ENCODE results near the gene UMODL1. TPM values are rescaled to one million over a fixed set of nuclear protein-coding genes. Genes with fewer than 3 reads are reported as not detected.

Gene UMODL1
- total RNA-seq, 2 experiments from 2014 or later: not detected

DNA sequence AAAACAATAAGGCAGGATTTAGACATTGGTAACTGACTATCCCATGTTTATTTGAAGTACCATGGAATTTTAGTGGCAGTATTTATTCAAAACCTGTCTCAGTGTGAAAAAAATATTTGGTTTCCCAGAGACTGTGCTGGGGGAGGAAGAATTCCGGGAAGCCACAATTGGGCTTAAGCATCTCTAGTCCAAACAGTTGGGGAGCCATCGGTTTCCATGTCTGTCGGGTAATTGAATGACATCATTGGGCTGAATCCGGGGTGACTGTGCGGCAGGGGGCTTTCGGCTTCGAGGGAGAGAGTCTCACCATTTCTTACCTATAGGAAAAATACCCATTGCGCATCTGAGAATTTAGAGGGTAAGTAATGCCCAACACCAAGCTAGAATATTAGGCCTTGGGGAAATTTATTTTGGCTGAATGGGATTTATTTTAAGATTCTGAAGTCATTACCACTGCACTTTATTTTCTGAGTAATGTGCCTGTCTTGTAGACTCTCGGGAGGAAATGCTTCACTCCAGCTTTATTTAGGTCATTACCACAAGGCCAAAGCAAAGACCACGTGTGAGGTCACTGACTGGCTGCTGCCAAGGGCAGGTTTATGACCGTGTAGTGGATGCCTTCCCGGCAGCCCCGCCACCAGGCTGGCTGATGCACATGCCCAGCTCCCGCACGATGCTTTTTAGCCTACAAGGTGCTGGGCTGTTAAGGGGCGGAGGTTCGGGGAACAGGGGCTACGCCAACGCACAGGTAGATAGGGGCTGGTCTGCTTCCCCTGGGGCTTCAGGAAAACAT is 23.1 kb upstream of the UMODL1 start:
- no peak for ATAC-seq
- Mint-ChIP-seq H3K4me3 (no peak overlapping the region), H3K27ac (no peak overlapping the region), H3K36me3 (ENCODE audit: low read depth) (no peaks in the 10 kb centered on the region), H3K9me3 (no peaks in the 10 kb centered on the region), H3K27me3 (no peaks in the 10 kb centered on the region), H3K4me1 (ENCODE audit: low read depth) (peaks cover 6% of the 10 kb centered on the region)
- no peak for DNase-seq
- intact Hi-C loops (cut with micrococcal nuclease): no loop called here
- CTCF ChIA-PET: no interaction called here
- TF ChIP-seq, protein P1, sequence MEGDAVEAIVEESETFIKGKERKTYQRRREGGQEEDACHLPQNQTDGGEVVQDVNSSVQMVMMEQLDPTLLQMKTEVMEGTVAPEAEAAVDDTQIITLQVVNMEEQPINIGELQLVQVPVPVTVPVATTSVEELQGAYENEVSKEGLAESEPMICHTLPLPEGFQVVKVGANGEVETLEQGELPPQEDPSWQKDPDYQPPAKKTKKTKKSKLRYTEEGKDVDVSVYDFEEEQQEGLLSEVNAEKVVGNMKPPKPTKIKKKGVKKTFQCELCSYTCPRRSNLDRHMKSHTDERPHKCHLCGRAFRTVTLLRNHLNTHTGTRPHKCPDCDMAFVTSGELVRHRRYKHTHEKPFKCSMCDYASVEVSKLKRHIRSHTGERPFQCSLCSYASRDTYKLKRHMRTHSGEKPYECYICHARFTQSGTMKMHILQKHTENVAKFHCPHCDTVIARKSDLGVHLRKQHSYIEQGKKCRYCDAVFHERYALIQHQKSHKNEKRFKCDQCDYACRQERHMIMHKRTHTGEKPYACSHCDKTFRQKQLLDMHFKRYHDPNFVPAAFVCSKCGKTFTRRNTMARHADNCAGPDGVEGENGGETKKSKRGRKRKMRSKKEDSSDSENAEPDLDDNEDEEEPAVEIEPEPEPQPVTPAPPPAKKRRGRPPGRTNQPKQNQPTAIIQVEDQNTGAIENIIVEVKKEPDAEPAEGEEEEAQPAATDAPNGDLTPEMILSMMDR (IDR thresholded peaks at IDR 0.05): no peak
- POLR2A ChIA-PET: no interaction called here

DNA sequence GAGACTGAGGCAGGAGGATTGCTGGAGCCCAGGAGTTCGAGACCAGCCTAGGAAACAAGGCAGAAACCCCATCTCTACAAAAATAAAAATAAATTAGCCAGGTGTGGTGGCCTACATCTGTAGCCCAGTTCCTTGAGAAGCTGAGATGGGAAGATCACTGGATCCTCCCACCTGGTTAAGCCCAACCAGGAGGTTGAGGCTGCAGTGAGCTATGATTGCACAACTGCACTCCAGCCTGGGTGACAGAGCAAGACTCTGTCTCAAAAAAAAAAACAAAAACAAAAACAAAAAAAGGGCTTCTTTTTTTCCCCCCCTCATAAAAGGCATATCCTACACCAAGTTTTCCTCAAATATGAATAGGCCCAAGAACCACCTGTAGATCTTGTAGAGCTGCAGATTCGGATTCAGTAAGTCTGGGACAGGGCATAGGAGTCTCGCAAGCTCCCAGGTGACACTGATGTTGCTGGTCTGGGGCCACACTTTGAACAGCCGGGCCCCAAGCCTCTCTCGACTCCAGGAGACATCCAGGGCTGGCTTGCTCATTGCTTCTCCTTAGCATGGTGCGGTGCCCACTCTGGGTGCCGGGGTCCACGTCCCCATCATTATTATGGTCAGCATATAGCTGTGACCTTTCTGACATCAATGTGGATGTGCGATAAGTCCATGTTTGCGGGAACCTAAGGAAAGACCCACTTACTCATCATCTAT is 22.1 kb upstream of the UMODL1 start:
- no peak overlapping the region for H3K27ac Mint-ChIP-seq
- intact Hi-C loops (cut with micrococcal nuclease): no loop called here
- no peak overlapping the region for H3K4me3 Mint-ChIP-seq
- peaks cover 6% of the 10 kb centered on the region for H3K4me1 Mint-ChIP-seq (ENCODE audit: low read depth)
- DNase-seq: no peak
- POLR2A ChIA-PET: no interaction called here
- H3K36me3 Mint-ChIP-seq (ENCODE audit: low read depth): no peaks in the 10 kb centered on the region
- no peaks in the 10 kb centered on the region for H3K27me3 Mint-ChIP-seq
- CTCF ChIA-PET: interaction anchor here (1.1 kb wide), 1 partner anchor 23 kb away, joined by 3 read pairs; no protein-coding TSS in a partner anchor
- TF ChIP-seq, protein P1 (IDR thresholded peaks at IDR 0.05): no peak
- ATAC-seq: no peak
- no peaks in the 10 kb centered on the region for H3K9me3 Mint-ChIP-seq

DNA sequence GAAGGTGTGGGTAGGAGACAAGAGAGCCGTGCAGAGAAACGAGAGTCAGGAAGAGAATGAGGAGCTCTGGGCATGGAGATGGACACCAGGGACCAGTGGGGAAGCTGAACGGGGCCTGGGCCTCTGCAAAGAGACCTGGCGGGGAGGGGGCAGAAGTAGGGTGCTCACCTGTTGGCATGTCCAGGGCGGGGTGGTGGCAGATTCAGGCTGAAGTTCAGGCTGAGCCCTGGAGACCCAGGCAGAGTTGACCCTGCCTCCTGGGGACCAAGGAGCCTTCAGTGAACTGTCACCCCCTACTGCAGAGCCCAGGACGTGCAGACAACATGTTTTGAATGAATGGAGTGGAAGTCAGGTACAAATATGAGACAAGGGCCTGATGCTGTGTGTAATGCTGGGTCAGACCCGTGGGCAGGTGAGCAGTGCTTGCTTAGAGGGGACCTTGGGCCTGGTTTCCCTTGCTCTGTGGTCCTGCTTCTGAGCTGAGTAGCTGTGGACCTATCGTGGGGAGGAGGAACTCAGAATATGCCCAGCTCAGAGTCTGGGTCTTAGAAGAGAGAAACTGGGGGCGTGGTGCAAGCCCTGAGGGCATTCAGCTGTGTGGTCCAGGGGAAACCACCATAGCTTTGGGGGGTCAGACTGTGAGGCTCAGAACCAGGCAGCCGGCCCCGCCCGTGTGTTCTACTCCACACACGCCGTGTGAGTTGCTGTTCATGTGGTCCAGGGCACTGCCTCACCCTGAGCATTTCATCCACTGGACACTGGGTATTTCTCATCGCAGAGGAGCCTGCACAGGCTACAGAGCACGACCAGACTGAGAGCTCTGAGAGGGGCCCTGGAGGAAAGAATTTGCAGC is 21.3 kb upstream of the UMODL1 start:
- intact Hi-C loops (cut with micrococcal nuclease): no loop called here
- no peaks in the 10 kb centered on the region for H3K36me3 Mint-ChIP-seq (ENCODE audit: low read depth)
- peaks cover 6% of the 10 kb centered on the region for H3K4me1 Mint-ChIP-seq (ENCODE audit: low read depth)
- DNase-seq (no peak), ATAC-seq (no peak)
- H3K4me3 Mint-ChIP-seq: no peak overlapping the region
- POLR2A ChIA-PET: interaction anchor here (0.6 to 0.9 kb wide), 2 partner anchors 26 to 41 kb away, joined by 3 read pairs; no protein-coding TSS in a partner anchor
- no peak overlapping the region for H3K27ac Mint-ChIP-seq
- H3K9me3 Mint-ChIP-seq: no peaks in the 10 kb centered on the region
- CTCF ChIA-PET: interaction anchor here (1.1 kb wide), 1 partner anchor 22 kb away, joined by 3 read pairs; no protein-coding TSS in a partner anchor
- TF ChIP-seq, protein P1 (IDR thresholded peaks at IDR 0.05): no peak
- H3K27me3 Mint-ChIP-seq: no peaks in the 10 kb centered on the region

DNA sequence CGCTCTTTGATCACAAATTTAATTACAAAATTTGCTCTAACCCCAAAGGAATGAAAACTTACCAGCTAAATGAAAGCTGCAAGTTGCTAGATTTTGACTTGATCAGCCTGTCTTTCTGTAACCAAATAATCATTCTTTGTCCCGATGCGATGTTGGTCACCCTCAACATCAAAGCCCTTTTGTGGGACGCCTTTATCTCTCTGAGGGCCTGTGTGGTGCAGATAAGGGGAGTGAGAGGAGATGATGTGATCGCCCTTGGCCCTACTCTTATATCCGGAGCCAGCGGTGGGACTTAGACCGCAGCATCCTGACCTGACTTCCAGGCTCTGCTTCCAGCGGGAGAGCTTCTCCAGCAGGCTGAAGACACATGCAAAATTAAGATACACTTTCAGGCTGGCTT is 19.3 kb upstream of the UMODL1 start:
- Mint-ChIP-seq H3K4me1 (ENCODE audit: low read depth) (peaks cover 6% of the 10 kb centered on the region), H3K9me3 (no peaks in the 10 kb centered on the region), H3K4me3 (no peak overlapping the region), H3K27ac (no peak overlapping the region), H3K27me3 (no peaks in the 10 kb centered on the region), H3K36me3 (ENCODE audit: low read depth) (no peaks in the 10 kb centered on the region)
- TF ChIP-seq, protein P1 (IDR thresholded peaks at IDR 0.05): no peak
- POLR2A ChIA-PET: no interaction called here
- CTCF ChIA-PET: interaction anchor here (1.2 kb wide), 1 partner anchor 12 kb away, joined by 4 read pairs; no protein-coding TSS in a partner anchor
- intact Hi-C loops (cut with micrococcal nuclease): no loop called here
- DNase-seq (no peak), ATAC-seq (no peak)

Measured in activated CD8-positive, alpha-beta T cell treated with anti-CD3 and anti-CD28 coated beads for 36 hours (primary cell).